HG03108 (cell line): Measurements from ENCODE around the gene DCTPP1.

Source experiments
- ATAC-seq: cut with Tn5 transposase; IDR thresholded peaks from one replicate; pipeline ENCODE4 v1.9.1; 2021; ENCODE audit warnings: moderate library complexity; ENCODE audit not compliant: unreplicated experiment

The DCTPP1 gene

DNA sequence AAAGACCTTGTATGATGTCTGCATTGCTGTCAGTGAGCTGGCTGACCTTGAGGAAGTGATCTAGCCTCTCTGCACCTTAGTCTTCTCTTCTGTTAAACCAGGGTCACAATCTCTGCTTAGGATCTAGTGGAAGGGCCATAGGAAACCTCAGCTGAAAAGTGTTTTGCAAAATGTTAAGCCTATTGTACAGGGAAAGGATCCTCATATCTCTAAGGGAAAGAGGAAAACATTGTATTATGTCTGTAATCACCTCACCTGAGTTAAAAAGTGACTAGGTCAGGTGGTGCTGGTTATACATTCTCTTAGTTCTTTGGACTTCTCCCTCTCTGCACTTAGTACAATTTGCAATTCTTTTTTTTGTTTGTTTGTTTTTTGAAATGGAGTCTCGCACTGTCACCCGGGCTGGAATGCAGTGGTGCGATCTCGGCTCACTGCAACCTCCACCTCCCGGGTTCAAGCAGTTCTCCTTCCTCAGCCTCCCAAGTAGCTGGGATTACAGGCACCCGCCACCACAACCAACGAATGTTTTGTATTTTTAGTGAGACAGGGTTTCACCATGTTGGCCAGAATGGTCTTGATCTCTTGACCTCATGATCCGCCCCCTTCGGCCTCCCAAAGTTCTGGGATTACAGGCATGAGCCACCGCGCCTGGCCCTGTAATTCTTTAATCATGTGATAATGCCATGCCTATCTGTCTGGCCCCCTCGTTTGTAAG, 17.8 kb upstream of the DCTPP1 start:
- ATAC-seq = no peak

DNA sequence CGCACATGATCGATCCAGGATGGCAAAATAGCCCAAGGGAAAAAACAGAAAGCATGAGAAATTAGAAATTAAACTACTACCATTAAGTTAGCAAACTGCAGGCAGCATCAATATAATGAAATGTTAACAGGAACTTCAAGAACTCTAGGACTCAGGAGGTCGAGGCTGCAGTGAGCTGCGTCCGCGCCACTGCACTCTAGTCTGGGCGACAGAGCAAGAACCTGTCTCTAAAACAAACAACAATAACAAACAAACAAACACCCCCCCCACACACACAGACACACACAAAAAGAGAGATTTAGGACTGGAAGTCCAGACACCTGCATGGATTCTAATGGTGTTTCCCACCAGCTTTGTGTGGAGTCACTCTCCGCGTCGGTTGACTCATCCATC, 16.4 kb upstream of the DCTPP1 start:
- no peak for ATAC-seq

DNA sequence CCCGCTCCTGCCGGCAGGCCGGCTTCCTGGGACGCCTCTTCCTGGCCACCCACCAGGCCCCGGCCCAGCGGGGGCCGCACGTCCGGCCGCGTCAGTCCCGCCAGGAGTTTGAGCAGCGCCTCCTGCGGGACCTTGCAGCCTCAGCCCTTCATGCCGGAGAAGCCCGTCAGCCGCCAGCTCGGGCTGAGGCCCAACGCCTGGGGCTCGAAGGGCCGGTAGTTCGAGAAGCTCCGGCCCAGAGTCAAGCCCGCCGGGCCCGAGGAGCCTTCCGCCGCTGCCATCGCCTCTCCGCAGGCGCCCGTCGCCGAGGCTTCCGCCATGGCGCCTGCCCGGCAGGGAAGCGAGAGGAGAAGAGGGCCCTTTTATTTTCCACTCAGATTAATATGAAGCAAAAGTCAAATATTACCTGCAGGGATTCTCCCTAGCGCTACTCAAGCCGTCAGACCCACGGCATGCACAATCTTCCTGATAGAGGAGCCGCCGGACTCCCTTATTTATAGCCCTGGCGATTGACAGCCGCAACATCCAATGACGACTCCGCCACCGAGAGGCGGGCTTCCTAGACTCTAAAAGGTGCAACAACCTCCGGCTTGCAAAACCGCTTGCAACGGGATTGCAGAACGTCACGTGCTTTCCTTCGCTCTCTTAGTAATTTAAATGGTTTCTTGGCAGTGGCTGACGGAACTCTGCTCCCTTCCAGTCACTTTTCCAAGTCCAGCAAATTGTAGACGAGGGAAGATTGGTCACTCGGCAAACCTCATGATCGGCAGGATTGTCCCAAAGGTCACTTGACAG, 15.8 kb upstream of the DCTPP1 start, which contains the start of gene SEPHS2:
TSS of gene SEPHS2 (minus strand) at position 467 of the 795 bp plus-strand sequence. CDS start at position 320, 147 bp downstream.
- ATAC-seq = peak; percentile 79

DNA sequence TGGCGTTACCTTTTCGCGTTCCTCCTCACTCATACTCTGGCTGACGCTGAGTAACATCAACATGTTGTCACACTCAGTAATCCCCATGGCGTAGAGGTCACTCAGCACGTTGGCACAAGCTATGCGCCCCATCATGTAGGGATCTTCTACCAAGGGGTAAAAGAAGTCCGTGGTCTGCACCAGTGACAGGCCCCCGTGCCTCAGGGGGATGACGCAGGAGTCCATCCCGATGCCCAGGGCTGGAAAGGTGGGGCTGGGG, 15.2 kb upstream of the DCTPP1 start:
- ATAC-seq = no peak

DNA sequence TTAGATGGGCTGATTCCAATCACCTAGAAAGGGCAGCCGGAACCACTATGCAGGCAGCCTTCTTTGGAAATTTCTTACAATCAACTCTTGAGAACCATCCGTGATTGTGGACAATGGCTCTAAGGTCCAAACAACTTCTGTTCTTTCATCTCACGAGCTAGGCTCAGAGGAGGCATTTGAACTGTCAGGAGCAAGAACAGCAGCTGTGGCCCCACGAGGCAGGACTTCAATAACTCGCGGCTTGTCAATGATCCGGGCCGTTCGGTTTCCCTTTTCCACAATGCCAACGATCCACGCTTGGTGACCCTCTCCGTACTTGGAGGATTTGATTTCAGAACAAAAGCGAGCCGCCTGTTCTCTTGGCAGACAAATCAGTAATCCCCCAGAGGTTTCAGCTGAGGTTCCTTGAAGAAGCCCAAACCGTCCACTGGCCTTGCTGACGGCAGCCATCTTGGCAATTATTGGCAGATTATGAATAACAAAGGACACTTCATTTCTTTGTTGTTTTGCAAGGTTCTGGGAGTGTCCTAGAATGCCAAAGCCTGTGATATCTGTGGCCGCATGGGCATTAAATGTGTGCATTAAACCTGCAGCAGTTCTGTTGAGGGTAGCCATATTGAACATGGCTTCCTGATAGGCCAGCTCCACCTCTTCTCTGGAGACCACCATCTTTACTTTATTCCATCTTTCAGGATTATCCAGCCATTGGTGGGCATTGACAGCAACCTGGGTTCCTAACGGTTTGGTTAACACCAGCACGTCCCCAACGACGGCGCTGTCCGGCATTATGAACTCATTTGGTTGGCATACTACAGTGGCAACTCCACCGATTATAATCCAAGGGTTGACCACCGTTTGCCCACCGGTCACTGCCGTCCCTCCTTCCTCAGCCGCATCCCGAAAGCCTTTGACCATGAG, 14.7 kb upstream of the DCTPP1 start:
- ATAC-seq = no peak

DNA sequence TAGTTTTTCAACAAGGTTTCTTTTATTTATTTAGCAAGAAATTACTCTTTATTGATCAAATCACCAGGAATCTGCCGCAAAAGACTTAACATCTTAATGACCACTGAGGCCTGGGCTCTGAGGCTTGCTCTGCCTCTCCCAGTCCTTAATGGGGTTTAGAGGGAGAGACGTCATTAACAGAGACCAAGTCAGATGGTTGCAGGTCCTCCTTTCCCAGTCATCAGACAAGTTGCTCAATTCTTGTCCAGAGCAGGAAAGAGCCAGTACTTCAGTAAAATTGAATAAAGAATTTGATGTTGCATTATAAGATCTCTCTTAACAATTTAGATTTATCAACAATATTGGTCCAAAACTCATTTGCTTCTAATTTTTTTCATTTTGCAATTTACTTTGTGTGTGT, 13.8 kb upstream of the DCTPP1 start:
- ATAC-seq = no peak

DNA sequence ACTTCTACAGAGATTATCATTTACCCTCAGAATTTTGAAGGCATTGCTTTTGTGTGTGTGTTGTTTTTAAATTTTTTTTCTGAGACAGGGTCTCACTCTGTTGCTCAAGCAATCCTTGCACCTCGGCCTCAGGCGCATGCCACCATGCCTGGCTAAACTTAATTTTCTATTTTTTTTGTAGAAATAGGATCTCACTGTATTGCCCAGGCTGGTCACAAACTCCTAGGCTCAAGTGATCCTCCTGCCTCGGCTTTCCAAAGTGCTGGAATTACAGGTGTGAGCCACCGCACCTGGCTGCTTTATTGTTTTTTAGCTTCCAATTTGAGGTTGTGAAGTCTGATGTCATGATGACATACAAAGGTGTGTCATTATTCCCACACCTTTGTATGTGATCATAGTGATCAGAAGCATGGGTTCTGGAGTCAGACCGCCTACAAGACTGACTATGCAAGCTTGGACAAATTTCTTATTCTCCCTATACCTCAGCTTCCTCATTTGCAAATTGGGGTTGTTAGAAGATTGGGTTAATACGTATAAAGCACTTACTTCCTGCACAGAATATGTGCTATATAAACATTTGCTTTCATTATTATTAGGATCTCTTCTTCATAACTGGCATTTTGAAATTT, 10.0 kb upstream of the DCTPP1 start:
- ATAC-seq = no peak

DNA sequence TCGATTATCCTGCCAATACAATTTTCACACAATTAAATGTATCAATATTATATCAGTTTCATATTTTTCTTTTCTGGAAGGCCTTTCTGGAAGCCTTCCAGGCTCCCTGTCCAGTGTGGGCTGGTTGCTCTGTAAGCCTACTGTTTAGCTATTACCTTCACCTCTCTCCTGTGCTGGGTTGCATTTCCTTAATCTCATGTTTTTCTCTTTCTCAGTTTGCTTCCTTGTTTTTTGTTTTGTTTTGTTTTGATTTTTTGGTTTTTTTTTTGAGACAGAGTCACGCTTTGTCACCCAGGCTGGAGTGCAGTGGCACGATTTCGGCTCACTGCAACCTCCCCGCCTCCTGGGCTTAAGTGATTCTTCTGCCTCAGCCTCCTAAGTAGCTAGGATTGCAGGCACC, 9.0 kb upstream of the DCTPP1 start:
- ATAC-seq = no peak

DNA sequence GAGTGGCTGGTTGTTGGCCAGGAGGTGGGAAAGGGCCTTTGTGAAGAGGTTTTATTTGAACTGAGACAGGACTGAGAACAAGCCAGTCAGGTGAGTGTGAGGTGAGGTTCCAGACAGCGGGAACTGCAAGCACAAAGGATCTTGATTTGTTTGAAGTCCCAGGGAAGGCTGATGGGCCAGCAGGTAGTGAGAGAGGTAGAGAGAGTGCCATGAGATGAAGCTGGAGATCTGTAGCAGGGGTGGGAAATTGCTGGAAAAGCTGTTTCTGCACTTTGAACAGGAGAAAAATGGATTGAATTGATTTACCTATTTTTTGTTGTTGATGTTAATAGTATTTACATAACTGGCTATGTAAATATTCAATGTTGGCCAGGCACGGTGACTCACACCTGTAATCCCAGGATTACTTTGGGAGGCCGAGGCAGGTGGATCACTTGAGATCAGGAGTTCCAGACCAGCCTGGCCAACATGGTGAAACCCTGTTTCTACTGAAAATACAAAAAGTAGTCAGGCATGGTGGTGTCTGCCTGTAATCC, 7.7 kb upstream of the DCTPP1 start:
- ATAC-seq = no peak

DNA sequence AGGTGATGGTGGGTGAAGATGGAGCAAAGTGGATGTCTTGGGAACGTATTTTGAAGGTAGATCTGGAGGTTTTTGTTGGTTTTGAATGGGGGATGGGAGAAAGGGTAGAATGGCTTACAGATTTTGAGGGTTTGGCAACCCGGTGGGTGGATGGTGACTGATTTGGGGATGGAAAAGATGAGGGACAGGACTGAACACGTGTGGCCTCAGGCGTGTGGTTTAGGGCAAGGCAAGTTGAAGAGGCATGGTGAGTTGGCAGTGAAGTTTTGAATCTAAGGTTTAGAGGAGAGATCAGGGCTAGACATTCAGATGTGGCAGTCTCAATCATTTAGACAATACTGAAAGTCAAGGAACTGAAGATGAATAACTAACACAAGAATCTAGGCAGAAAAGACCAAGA, 5.0 kb upstream of the DCTPP1 start:
- no peak for ATAC-seq

DNA sequence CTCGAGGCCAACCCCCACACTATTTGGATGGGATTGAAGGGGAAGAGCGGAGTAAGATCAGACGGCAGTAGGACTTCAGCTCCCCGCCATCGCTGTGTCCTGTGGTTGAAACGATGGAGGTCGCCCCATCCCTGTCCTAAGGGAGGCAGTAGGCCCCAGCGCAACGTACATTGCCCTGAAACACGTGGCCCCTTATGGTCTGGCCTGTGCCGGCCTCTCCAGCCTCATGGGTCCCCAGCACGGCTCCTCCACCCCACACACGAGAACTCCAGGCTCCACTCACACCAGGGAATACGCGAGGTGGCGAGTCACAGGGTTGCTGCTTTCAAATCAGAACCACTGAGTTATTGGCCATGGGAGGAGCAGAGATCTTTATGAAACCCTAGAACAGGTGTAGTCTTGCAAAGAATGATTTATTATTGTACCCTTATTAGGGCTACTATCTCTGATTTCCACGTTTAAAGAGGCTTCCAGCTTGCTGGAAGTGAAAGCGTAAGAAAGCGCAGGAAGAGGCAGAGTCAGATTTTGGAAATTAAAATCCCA, 669 bp upstream of the DCTPP1 start:
- ATAC-seq = peak; percentile 7

DNA sequence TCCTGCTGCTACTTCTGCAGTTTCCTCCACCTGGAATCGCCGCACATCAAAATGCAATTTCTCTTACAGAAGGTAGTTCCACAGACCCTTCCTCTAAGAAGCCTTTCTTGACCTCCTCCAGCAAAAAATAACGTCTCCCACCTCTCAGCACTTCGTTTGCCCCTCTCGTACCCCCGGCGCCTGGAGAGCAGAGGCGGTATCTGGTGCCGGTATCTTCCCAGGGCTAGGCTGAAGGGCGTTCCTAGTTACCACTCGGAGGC, 482 bp downstream of the DCTPP1 start:
- ATAC-seq = no peak

DNA sequence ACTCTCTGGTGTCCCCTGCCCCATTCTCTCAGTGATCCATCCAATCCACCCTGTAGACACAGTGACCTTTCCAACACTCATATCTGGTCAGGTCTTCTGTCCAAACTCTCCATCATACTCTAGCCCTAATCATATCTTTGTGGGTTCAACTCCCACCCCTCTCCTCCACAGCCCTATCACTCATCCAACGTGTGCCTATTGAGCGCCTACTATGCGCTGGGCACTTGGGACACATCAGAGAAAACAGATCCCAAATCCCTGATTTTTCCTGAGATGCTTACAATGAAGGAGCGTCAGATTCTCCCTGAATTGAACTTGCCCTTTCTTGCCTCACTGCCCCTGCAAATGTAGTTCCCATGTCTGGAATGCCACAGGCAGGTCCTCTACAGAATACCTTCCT, 1.8 kb downstream of the DCTPP1 start:
- no peak for ATAC-seq

DNA sequence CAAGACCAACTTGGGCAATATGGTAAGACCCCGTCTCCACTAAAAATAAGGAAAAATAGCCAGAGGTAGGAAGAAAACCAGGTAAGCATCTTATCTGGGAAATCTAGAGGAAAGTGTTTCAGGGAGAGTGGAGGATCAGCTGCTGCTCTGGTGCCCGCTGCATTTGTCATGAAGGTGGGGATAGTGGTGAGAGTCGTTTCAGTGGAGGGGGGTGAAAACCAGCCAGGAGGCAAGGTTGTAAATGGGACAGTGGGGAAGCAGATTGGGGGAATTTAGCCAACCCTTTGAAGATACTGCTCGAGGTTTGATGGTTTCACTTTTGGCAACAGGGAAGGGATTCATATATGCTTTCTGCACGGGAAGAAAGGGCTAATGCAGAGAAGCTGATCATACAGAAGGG, 8.8 kb downstream of the DCTPP1 start:
- ATAC-seq = no peak

DNA sequence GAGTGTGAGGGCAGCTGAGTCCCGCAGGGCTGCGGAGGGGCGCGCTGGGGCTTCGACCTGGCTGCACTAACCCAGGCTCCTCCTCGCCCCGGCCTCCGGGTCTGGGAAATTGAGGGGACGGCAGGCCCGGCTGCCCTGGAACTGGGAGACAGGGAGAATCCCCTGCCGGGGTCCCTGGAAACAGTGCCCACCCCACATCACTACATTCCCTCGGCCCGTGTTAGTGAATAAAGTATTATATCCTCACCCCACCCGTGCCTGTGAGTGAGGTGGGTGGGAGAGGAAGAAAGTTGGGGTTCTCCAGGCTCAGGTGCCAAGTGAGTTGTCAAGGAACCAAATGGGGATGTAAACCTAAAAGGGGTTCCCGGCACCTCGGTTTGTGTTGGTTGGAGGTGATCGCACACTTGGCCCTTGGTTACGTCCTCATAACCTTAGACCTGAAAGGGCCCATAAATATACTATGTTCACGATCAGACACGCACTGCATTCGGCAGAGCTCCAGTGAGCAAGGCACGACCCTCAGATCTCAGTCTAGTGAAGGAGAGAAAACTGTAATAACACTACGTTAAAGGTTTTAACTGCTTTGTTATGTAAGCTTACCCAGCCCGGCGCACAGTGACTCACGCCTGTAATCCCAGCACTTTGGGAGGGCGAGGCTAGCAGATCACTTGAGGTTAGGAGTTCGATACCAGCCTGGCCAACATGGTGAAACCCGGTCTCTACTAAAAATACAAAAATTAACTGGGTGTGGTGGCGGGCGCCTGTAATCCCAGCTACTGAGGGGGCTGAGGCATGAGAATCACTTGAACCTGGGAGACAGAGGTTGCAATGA, 11.3 kb downstream of the DCTPP1 start:
- ATAC-seq = peak; percentile 2

DNA sequence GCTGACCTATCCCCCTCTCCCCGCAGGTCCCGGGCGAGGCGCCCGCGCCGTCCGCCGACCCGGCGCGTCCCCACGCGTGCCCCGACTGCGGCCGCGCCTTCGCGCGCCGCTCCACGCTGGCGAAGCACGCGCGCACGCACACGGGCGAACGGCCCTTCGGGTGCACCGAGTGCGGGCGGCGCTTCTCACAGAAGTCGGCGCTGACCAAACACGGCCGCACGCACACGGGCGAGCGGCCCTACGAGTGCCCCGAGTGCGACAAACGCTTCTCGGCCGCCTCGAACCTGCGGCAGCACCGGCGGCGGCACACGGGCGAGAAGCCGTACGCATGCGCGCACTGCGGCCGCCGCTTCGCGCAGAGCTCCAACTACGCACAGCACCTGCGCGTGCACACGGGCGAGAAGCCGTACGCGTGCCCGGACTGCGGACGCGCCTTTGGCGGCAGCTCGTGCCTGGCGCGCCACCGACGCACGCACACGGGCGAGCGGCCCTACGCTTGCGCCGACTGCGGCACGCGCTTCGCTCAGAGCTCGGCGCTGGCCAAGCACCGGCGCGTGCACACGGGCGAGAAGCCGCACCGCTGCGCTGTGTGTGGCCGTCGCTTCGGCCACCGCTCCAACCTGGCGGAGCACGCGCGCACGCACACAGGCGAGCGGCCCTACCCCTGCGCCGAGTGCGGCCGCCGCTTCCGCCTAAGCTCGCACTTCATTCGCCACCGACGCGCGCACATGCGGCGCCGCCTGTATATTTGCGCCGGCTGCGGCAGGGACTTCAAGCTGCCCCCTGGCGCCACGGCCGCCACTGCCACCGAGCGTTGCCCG, 12.1 kb downstream of the DCTPP1 start:
- peak; percentile 78 for ATAC-seq

DNA sequence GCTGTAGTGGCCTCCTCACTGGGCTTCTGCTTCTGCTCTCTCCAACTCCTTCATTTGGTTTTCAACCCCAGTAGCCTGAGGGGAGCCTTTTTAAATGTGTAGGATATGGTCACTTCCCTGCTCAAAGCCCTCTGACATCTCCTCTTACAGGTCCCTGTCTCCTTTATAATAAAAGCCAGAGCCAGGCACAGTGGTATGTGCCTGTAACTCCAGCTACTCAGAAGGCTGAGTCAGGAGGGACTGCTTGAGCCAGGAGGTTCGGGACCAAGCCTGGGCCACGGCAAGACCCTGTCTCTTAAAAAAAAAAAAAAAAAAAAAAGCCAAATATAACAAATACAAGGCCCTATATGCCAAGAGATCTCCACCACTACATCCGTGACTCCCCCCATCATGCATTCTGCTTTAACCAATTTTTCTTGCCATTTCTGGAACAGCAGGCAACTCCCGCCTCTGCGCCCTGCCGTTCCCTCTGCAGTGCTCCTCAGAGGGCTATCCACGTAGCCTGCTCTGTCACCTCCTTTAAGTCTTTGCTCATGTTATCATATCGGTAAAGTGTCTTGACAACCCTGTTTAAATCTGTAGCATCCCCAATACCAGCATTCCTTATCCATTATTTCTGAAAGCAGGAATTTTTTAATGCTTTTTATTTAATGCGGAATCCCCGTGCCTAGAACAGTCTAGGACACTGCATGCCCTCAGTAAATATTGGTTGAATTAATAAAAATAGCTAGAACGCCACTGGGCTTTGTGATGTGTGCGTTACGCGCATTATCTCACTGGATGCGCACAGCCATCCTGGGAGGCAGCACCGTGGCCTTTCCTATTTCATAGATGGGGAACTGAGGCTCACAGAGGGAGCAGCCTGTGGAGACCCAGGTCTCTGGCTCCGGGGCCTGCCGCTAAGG, 13.0 kb downstream of the DCTPP1 start:
- ATAC-seq = no peak

DNA sequence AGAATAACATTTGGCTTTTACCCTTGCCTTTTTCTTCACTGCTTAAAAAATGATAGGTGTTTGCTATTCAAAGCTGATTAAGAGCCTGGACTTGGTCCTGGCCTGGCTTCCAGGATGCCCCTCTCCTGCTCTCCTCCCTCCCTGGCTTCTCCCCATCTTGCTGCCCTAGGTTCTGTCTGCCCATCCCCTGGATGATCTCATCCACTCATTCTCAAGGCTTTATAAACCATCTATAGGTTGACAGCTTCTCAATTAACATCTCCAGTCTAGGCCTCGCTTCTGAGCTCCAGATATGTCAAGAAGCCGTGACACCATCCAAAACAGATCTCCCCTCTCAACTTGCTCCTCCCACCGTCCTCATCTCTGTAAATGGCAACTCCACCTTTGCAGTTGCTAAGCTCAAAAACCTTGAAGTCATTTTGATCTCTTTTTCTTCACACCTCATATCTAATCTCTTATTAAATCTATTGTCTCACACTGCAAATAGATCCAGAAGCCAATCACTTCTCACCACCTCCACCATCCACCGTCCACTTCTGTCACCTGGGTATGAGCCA, 13.7 kb downstream of the DCTPP1 start:
- no peak for ATAC-seq
